ENCODE results near the gene AIRE. TPM values are rescaled to one million over a fixed set of nuclear protein-coding genes. Genes with fewer than 3 reads are reported as not detected.

Gene AIRE
- total RNA-seq, 1 donor from 2014 or later, result 0.75 TPM

- TF ChIP-seq CTCF (IDR thresholded peaks at IDR 0.05), result no peak
- peaks cover 77 to 88% of the 10 kb centered on the region in 2 donors for H3K36me3 ChIP-seq
- DNase-seq (ENCODE audit: low spot score in 2 of 2), result no peak
- intact Hi-C loops (cut with DNase I), result no loop called here
- no peak overlapping the region for H3K4me3 ChIP-seq
- no peaks in the 10 kb centered on the region for H3K9me3 ChIP-seq
- H3K27ac ChIP-seq, result no peak overlapping the region
- H3K4me1 ChIP-seq, result no peaks in the 10 kb centered on the region
- H3K27me3 ChIP-seq, result no peaks in the 10 kb centered on the region
Observed at GRCh38 chr21:44317241-44317782, 31.6 kb downstream of the AIRE start.

GRCh38 chr21:44317871-44318270 is 32.2 kb downstream of the AIRE start:
- no peak for DNase-seq (ENCODE audit: low spot score in 2 of 2)
- Histone ChIP-seq H3K27ac (no peak overlapping the region), H3K4me3 (no peak overlapping the region), H3K9me3 (no peaks in the 10 kb centered on the region), H3K27me3 (no peaks in the 10 kb centered on the region), H3K4me1 (no peaks in the 10 kb centered on the region), H3K36me3 (peaks cover 78 to 88% of the 10 kb centered on the region in 2 donors)
- intact Hi-C loops (cut with DNase I), result no loop called here
- TF ChIP-seq CTCF (IDR thresholded peaks at IDR 0.05), result no peak

- Histone ChIP-seq H3K36me3 (peaks cover 76 to 88% of the 10 kb centered on the region in 2 donors), H3K4me3 (no peak overlapping the region), H3K9me3 (no peaks in the 10 kb centered on the region), H3K4me1 (no peaks in the 10 kb centered on the region), H3K27me3 (no peaks in the 10 kb centered on the region), H3K27ac (no peak overlapping the region)
- intact Hi-C loops (cut with DNase I), result no loop called here
- DNase-seq (ENCODE audit: low spot score in 2 of 2), result no peak
- TF ChIP-seq CTCF (IDR thresholded peaks at IDR 0.05), result no peak
Observed at GRCh38 chr21:44318489-44319285, 33.0 kb downstream of the AIRE start.

- peaks cover 80 to 88% of the 10 kb centered on the region in 2 donors for H3K36me3 ChIP-seq
- H3K27me3 ChIP-seq, result no peaks in the 10 kb centered on the region
- no peaks in the 10 kb centered on the region for H3K9me3 ChIP-seq
- H3K4me3 ChIP-seq, result no peak overlapping the region
- no peak overlapping the region for H3K27ac ChIP-seq
- intact Hi-C loops (cut with DNase I), result no loop called here
- DNase-seq (ENCODE audit: low spot score in 2 of 2), result no peak
- no peak for TF ChIP-seq CTCF (IDR thresholded peaks at IDR 0.05)
- H3K4me1 ChIP-seq, result no peaks in the 10 kb centered on the region
Observed at GRCh38 chr21:44319407-44320065, 33.9 kb downstream of the AIRE start.

- no peak for TF ChIP-seq CTCF (IDR thresholded peaks at IDR 0.05)
- H3K36me3 ChIP-seq, result peaks cover 82 to 93% of the 10 kb centered on the region in 2 donors
- no peaks in the 10 kb centered on the region for H3K4me1 ChIP-seq
- no peaks in the 10 kb centered on the region for H3K27me3 ChIP-seq
- no peak for DNase-seq (ENCODE audit: low spot score in 2 of 2)
- H3K27ac ChIP-seq, result no peak overlapping the region
- intact Hi-C loops (cut with DNase I), result no loop called here
- H3K9me3 ChIP-seq, result no peaks in the 10 kb centered on the region
- H3K4me3 ChIP-seq, result no peak overlapping the region
Observed at GRCh38 chr21:44320847-44321246, 35.2 kb downstream of the AIRE start.
